H1 (cell line): ENCODE data around the gene SMIM35. TPM values are rescaled to one million over a fixed set of nuclear protein-coding genes. Genes with fewer than 3 reads are reported as not detected.

Experiments
- CTCF ChIA-PET: fragments of 300-600 bp; sonication (Branson Sonifier 250); formaldehyde crosslinking; loops from one replicate; lab custom pipeline; 2021; ENCODE audit not compliant: partially characterized antibody; lab: Charles Lee
- POLR2A ChIA-PET: fragments of 300-600 bp; sonication (Branson Sonifier 250); formaldehyde crosslinking; loops from one replicate; lab custom pipeline; 2021; ENCODE audit warnings: inconsistent platforms; ENCODE audit not compliant: partially characterized antibody; lab: Charles Lee
- DNase-seq, 2 experiments: peaks; one replicate each; pipeline versions ENCODE4 v3.0.0 to v3.0.0-alpha.2; 2010 to 2022; ENCODE audit warnings: low spot score in 2 of 2, low read depth in 1 of 2, mixed read lengths in 1 of 2
- FAIRE-seq: peaks from 2 replicates; lab custom pipeline; 2011; peaks lifted over from hg19 to GRCh38; lab: Jason Lieb, UNC
- H2AFZ ChIP-seq: 2 replicates; pipeline ENCODE4 v1.8.1; 2012; ENCODE audit warnings: low read length, inconsistent platforms
- H2AK5ac ChIP-seq: 2 replicates; pipeline ENCODE4 v1.6.1; 2013; ENCODE audit warnings: low read depth, low read length
- H2BK120ac ChIP-seq: replicated peaks from 2 replicates; pipeline ENCODE3; 2013; ENCODE audit warnings: low read depth, low read length, inconsistent platforms
- H2BK12ac ChIP-seq: 2 replicates; pipeline ENCODE4 v1.6.1; 2013; ENCODE audit warnings: low read depth, low read length
- H2BK15ac ChIP-seq: 2 replicates; pipeline ENCODE4 v1.6.1; 2013; ENCODE audit warnings: low read length
- H2BK20ac ChIP-seq: 2 replicates; pipeline ENCODE4 v1.6.1; 2013; ENCODE audit warnings: low read length
- H2BK5ac ChIP-seq: 2 replicates; pipeline ENCODE4 v1.6.1; 2013; ENCODE audit warnings: low read depth, low read length
- H3K14ac ChIP-seq: 2 replicates; pipeline ENCODE4 v1.6.1; 2013; ENCODE audit warnings: inconsistent platforms; ENCODE audit not compliant: insufficient read length
- H3K18ac ChIP-seq: 2 replicates; pipeline ENCODE4 v1.6.1; 2013; ENCODE audit warnings: low read length; ENCODE audit errors: extremely low read depth
- H3K23ac ChIP-seq: 2 replicates; pipeline ENCODE4 v1.6.1; 2013; ENCODE audit warnings: inconsistent platforms; ENCODE audit not compliant: insufficient read length
- H3K23me2 ChIP-seq: 2 replicates; pipeline ENCODE4 v1.6.1; 2013; ENCODE audit warnings: low read depth, low read length
- H3K27ac ChIP-seq: 2 replicates; pipeline ENCODE4 v1.6.1; 2011; ENCODE audit warnings: low read depth, low read length, inconsistent platforms
- H3K27me3 ChIP-seq, 4 experiments: replicated peaks in 1 of 4; 1 replicate in 1 of 4; 2 replicates in 3 of 4; pipeline versions ENCODE4 v1.6.1 to v1.8.1; 2011 to 2013; ENCODE audit warnings: low read length in 3 of 4, mild to moderate bottlenecking in 3 of 4, inconsistent platforms in 2 of 4, mixed read lengths in 2 of 4, moderate library complexity in 1 of 4; ENCODE audit not compliant: control insufficient read depth in 3 of 4, insufficient read depth in 3 of 4; ENCODE audit errors: extremely low read depth in 1 of 4
- H3K36me3 ChIP-seq, 4 experiments: 2 replicates each; pipeline versions ENCODE4 v1.6.1 to v1.8.1; 2011 to 2013; ENCODE audit warnings: mild to moderate bottlenecking in 4 of 4, low read length in 3 of 4, moderate library complexity in 2 of 4, control low read depth in 1 of 4, inconsistent platforms in 1 of 4; ENCODE audit not compliant: insufficient read depth in 4 of 4, control insufficient read depth in 2 of 4
- H3K4ac ChIP-seq: replicated peaks from 2 replicates; pipeline ENCODE3; 2013; ENCODE audit warnings: low read length, low read depth, mixed read lengths, inconsistent platforms; ENCODE audit not compliant: insufficient read length
- H3K4me1 ChIP-seq, 4 experiments: replicated peaks in 1 of 4; 1 replicate in 1 of 4; 2 replicates in 3 of 4; pipeline versions ENCODE4 v1.6.1 to v1.8.1; 2011 to 2013; ENCODE audit warnings: low read length in 3 of 4, inconsistent platforms in 2 of 4, mixed read lengths in 1 of 4; ENCODE audit not compliant: insufficient read depth in 4 of 4, control insufficient read depth in 3 of 4
- H3K4me2 ChIP-seq, 2 experiments: 2 replicates each; pipeline versions ENCODE4 v1.6.1 to v1.8.1; 2011 to 2013; ENCODE audit warnings: low read depth in 2 of 2, low read length in 2 of 2, control low read depth in 1 of 2, inconsistent platforms in 1 of 2, mild to moderate bottlenecking in 1 of 2; ENCODE audit not compliant: insufficient read depth in 1 of 2
- H3K4me3 ChIP-seq, 4 experiments: fragments of 200-600, 300-600 bp in 1 of 4; sonication (generic), shearing (Covaris generic), sonication (Bioruptor Twin) in 1 of 4; 2 replicates each; pipeline versions ENCODE4 v1.5.1 to v1.8.1; 2011 to 2016; ENCODE audit warnings: low read length in 4 of 4, low read depth in 3 of 4, control low read depth in 2 of 4, inconsistent platforms in 2 of 4, mild to moderate bottlenecking in 2 of 4, mixed read lengths in 1 of 4, moderate library complexity in 1 of 4; ENCODE audit not compliant: insufficient read depth in 2 of 4; ENCODE audit errors: extremely low read depth in 1 of 4
- H3K56ac ChIP-seq: replicated peaks from 2 replicates; pipeline ENCODE3; 2013; ENCODE audit warnings: low read depth, mild to moderate bottlenecking, mixed read lengths, low read length, inconsistent platforms; ENCODE audit not compliant: insufficient read length
- H3K79me1 ChIP-seq: 2 replicates; pipeline ENCODE4 v1.6.1; 2013; ENCODE audit warnings: low read depth, low read length, control low read depth
- H3K79me2 ChIP-seq, 2 experiments: 2 replicates each; pipeline versions ENCODE4 v1.6.1 to v1.8.1; 2012 to 2013; ENCODE audit warnings: low read length in 2 of 2, mild to moderate bottlenecking in 2 of 2, inconsistent platforms in 1 of 2; ENCODE audit not compliant: insufficient read depth in 2 of 2, control insufficient read depth in 1 of 2
- H3K9ac ChIP-seq, 4 experiments: replicated peaks in 1 of 4; 1 replicate in 1 of 4; 2 replicates in 3 of 4; pipeline versions ENCODE4 v1.6.1 to v1.8.1; 2011 to 2013; ENCODE audit warnings: low read depth in 3 of 4, low read length in 3 of 4, control low read depth in 2 of 4, mild to moderate bottlenecking in 2 of 4, moderate library complexity in 2 of 4, inconsistent platforms in 1 of 4; ENCODE audit errors: extremely low read depth in 1 of 4
- H3K9me3 ChIP-seq, 2 experiments: 2 replicates each; pipeline versions ENCODE4 v1.6.1 to v1.8.1; 2012 to 2013; ENCODE audit warnings: mild to moderate bottlenecking in 2 of 2, moderate library complexity in 2 of 2, control low read depth in 1 of 2, inconsistent platforms in 1 of 2, low read depth in 1 of 2, low read length in 1 of 2, mixed read lengths in 1 of 2; ENCODE audit not compliant: insufficient read depth in 2 of 2
- H4K20me1 ChIP-seq, 2 experiments: replicated peaks in 1 of 2; 2 replicates each; pipeline versions ENCODE3 to v1.8.1; 2011 to 2013; ENCODE audit warnings: inconsistent platforms in 2 of 2, low read length in 2 of 2, mild to moderate bottlenecking in 1 of 2; ENCODE audit not compliant: insufficient read depth in 2 of 2, control insufficient read depth in 1 of 2
- H4K5ac ChIP-seq: 2 replicates; pipeline ENCODE4 v1.6.1; 2013; ENCODE audit warnings: low read length, low read depth, mixed read lengths, inconsistent platforms; ENCODE audit not compliant: insufficient read length
- H4K8ac ChIP-seq: 2 replicates; pipeline ENCODE4 v1.8.0; 2013; ENCODE audit warnings: mild to moderate bottlenecking, moderate library complexity, low read length, inconsistent platforms; ENCODE audit not compliant: insufficient read depth; ENCODE audit errors: extremely low read depth
- H4K91ac ChIP-seq: replicated peaks from 2 replicates; pipeline ENCODE3; 2013; ENCODE audit warnings: low read length, mixed read lengths, inconsistent platforms; ENCODE audit not compliant: insufficient read length
- ASH2L ChIP-seq: fragments of 200-600, 300-600 bp; sonication (generic); IDR thresholded peaks from one replicate; pipeline ENCODE4 v1.7.1; 2017; ENCODE audit warnings: low read length
- CHD1 ChIP-seq: IDR thresholded peaks from 2 replicates; pipeline ENCODE4 v1.6.1; 2012; ENCODE audit warnings: low read depth, low read length, improper control_type of control experiment
- CTBP2 ChIP-seq: IDR thresholded peaks from 2 replicates; pipeline ENCODE4 v1.7.0; 2011; ENCODE audit warnings: borderline replicate concordance, mild to moderate bottlenecking, moderate library complexity, mixed read lengths, low read length; ENCODE audit not compliant: insufficient read depth, insufficient read length
- HDAC6 ChIP-seq: IDR thresholded peaks from one replicate; pipeline ENCODE4 v1.7.1; 2012; ENCODE audit warnings: low read depth, mild to moderate bottlenecking, inconsistent platforms, low read length, moderate library complexity
- MAFK ChIP-seq: IDR thresholded peaks from 2 replicates; pipeline ENCODE4 v1.6.1; 2012; ENCODE audit warnings: low read depth, mild to moderate bottlenecking, improper control_type of control experiment, low read length
- POLR2AphosphoS5 ChIP-seq: IDR thresholded peaks from 2 replicates; pipeline ENCODE4 v1.6.1; 2011; ENCODE audit warnings: low read depth, low read length
- RNF2 ChIP-seq: fragments of 200-900, 300-1000 bp; sonication (generic); IDR thresholded peaks from 2 replicates; pipeline ENCODE4 v1.7.1; 2016; ENCODE audit warnings: borderline replicate concordance, low read depth, mild to moderate bottlenecking, antibody characterized with exemption, low read length; ENCODE audit not compliant: poor library complexity, severe bottlenecking; ENCODE audit errors: missing control alignments
- RXRA ChIP-seq: IDR thresholded peaks from 2 replicates; pipeline ENCODE4 v1.6.1; 2011; ENCODE audit warnings: low read depth, mild to moderate bottlenecking, low read length, moderate library complexity; ENCODE audit not compliant: insufficient read depth
- SP2 ChIP-seq: IDR thresholded peaks from 2 replicates; pipeline ENCODE4 v1.6.1; 2012; ENCODE audit warnings: mild to moderate bottlenecking, low read length, inconsistent platforms
- SRF ChIP-seq: IDR thresholded peaks from 2 replicates; pipeline ENCODE4 v1.6.1; 2011; ENCODE audit warnings: mild to moderate bottlenecking, low read depth, low read length, moderate library complexity
- WGBS, 2 experiments: shearing (Covaris generic) in 1 of 2; methylation state at CpG; one replicate each; pipeline versions ENCODE4 v1.1.6 to v1.1.7; 2013 to 2015; ENCODE audit warnings: low lambda C conversion rate in 2 of 2, mixed read lengths in 2 of 2, inconsistent platforms in 1 of 2, low coverage in 1 of 2, missing lambda C conversion rate in 1 of 2; ENCODE audit not compliant: insufficient replicate concordance in 2 of 2, insufficient coverage in 1 of 2, insufficient read length in 1 of 2; ENCODE audit errors: extremely low coverage in 1 of 2, missing lambda C conversion rate in 1 of 2; 5-methylcytosine and 5-hydroxymethylcytosine counted together
- polyA plus RNA-seq, 7 experiments: library from polyadenylated mRNA; depleted of rRNA in 3 of 7; stranded (reverse) in 5 of 7; unstranded in 2 of 7; fragments of >200 nt in 5 of 7; fragments of 200-250 nt in 2 of 7; gene quantifications; 1 replicate in 5 of 7; 2 replicates in 1 of 7; 4 replicates in 1 of 7; pipeline versions ENCODE4 v1.2.1 to v1.2.3, GENCODE V29; 2011 to 2013; ENCODE audit warnings: missing spikeins in 2 of 7, mixed read lengths in 2 of 7
- total RNA-seq: library from RNA; stranded (reverse); fragmentation: NEBNext Ultra II Directional; extraction: Animal tissue kit (Norgen Biotek cat#: 25700); gene quantifications from 2 replicates; pipeline ENCODE4 v1.2.1, GENCODE V29; 2021

SMIM35 gene
- total and polyA plus RNA-seq, 2 of the 8 experiments (the other 6 are each of a cell fraction or from before 2014, with no cell fraction given), result not detected

GRCh38 chr11:118060081-118060661 lies 26.6 kb downstream of the SMIM35 start:
- Histone ChIP-seq H3K4me1 (no peaks in the 10 kb centered on the region), H2AFZ (no peak overlapping the region), H2BK5ac (no peak overlapping the region), H3K9me3 (no peaks in the 10 kb centered on the region), H3K79me1 (no peaks in the 10 kb centered on the region), H3K9ac (no peak overlapping the region), H2BK120ac (no peak overlapping the region), H2AK5ac (no peak overlapping the region), H3K14ac (no peak overlapping the region), H3K23me2 (no peaks in the 10 kb centered on the region), H4K8ac (no peak overlapping the region; the same call in 1 of the 2 replicates), H3K4ac (no peak overlapping the region), H3K18ac (no peak overlapping the region), H3K56ac (no peak overlapping the region), H3K23ac (no peak overlapping the region), H3K36me3 (no peaks in the 10 kb centered on the region), H2BK12ac (no peak overlapping the region), H3K4me3 (no peak overlapping the region), H4K91ac (no peak overlapping the region), H3K27me3 (no peaks in the 10 kb centered on the region), H3K4me2 (no peak overlapping the region), H4K20me1 (no peaks in the 10 kb centered on the region), H2BK20ac (no peak overlapping the region), H2BK15ac (no peak overlapping the region), H3K27ac (no peak overlapping the region), H3K79me2 (no peaks in the 10 kb centered on the region), H4K5ac (no peak overlapping the region)
- DNase-seq (no peak), FAIRE-seq (no peak)
- POLR2A ChIA-PET, result no interaction called here
- CTCF ChIA-PET, result interaction anchor here (1.0 kb wide), 2 partner anchors 112 to 242 kb away, joined by 3 read pairs; no protein-coding TSS in a partner anchor
- TF ChIP-seq SP2 (no peak), CHD1 (no peak), ASH2L (no peak), HDAC6 (no peak), RNF2 (no peak), RXRA (no peak), POLR2AphosphoS5 (no peak), SRF (no peak), CTBP2 (no peak), MAFK (no peak)
- WGBS, 2 experiments, result 90% methylated on average over 10 of the region's 10 CpGs; no CpG with 5 or more reads in 1 of the 2 experiments
